Fibroblast of pulmonary artery (primary cell): ENCODE measurements around the gene SNX13.
A peak's percentile ranks its signal among the peaks of the same experiment; 100 is the strongest.

ENCODE experiments used
- DNase-seq: peaks from one replicate; pipeline ENCODE4 v3.0.0-alpha.2; 2010; ENCODE audit warnings: low read depth
- H3K4me3 ChIP-seq: replicated peaks from 2 replicates; pipeline ENCODE4 v1.5.1; 2011; ENCODE audit warnings: low read depth, mild to moderate bottlenecking, control low read depth, low read length, moderate library complexity
- TF ChIP-seq, protein P1 (sequence below): IDR thresholded peaks from 2 replicates; pipeline ENCODE4 v1.5.1; 2011; ENCODE audit warnings: mild to moderate bottlenecking, control low read depth, low read length, inconsistent platforms; ENCODE audit errors: missing control alignments

Gene SNX13

DNA sequence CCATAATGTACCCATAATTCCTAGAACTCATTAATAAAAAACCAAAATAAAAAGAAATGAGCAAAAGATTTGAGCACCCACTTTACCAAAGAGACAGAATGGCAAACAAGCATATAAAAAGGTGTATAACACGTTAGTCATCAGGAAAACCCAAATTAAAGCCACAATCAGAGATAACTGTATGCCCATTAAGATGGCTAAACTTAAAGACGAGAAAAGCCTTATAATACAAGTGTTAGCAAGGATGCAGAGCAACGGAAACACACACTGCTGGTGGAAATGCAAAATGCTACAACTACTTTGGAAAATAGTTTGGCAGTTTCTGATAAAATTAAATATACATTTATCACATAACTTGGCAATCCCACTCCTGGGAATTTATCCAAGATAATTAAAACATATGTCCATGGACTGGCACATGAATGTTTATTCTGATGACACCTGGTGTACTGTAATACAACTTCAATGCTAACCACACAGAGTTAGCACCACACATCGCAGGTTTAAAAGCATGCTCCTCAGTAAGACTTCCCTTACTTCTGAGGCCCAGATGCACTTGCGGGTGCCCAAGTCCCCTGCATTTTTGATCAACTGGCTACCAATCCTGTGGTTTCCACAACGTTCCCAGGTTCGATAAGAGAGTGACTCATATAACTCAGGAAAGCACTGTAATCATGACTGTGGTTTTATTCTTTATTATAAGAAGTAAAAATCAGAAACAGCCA is 158.6 kb downstream of the SNX13 start:
- H3K4me3 ChIP-seq, result no peak overlapping the region
- peak; percentile 81 for DNase-seq
- TF ChIP-seq, protein P1, sequence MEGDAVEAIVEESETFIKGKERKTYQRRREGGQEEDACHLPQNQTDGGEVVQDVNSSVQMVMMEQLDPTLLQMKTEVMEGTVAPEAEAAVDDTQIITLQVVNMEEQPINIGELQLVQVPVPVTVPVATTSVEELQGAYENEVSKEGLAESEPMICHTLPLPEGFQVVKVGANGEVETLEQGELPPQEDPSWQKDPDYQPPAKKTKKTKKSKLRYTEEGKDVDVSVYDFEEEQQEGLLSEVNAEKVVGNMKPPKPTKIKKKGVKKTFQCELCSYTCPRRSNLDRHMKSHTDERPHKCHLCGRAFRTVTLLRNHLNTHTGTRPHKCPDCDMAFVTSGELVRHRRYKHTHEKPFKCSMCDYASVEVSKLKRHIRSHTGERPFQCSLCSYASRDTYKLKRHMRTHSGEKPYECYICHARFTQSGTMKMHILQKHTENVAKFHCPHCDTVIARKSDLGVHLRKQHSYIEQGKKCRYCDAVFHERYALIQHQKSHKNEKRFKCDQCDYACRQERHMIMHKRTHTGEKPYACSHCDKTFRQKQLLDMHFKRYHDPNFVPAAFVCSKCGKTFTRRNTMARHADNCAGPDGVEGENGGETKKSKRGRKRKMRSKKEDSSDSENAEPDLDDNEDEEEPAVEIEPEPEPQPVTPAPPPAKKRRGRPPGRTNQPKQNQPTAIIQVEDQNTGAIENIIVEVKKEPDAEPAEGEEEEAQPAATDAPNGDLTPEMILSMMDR, result no peak

DNA sequence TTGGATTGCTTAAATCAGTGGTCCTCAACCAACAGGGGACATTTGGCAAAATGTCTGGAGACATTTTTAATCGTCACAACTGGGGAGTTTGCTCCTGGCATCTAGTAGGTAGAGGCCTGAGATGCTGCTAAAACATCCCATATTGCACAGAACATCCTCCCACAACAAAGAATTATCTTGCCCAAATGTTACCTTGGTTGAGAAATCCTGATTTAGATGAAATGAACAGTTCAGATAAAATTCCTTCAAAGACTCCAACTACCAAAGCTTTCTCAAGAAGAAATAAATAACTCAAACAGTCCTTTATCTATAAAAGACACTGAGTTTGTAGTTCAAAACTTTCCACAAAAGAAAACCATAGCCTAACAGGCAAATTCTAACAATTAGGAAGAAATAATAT is 160.9 kb downstream of the SNX13 start:
- TF ChIP-seq, protein P1, result no peak
- DNase-seq, result no peak
- H3K4me3 ChIP-seq, result no peak overlapping the region

DNA sequence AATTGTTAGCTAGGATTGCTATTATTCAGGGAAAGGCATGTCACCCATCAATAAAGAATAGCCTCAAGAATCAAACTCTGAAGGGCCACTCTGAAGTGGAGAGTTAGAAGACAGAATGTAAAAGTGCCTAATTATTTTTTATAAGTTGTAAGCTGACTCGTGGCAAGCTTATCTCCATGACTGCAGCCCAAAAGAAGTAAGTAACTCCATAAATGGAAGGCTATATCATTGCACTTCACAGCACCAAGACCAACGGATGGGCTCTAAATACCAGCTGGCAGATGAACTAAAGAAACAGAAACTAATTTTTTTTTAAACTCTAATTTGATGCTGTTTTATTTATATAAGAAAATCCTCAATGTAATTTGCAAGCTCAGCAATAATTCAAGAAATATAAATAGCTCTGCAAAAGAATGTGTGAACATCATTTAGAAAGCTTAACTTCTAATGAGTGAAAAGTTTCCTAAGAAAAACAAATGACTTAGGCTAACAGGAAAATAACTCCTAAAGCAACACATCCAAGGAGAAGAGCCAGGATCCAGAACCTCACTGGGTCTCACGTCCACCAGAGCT is 165.5 kb downstream of the SNX13 start:
- TF ChIP-seq, protein P1, result no peak
- no peak overlapping the region for H3K4me3 ChIP-seq
- no peak for DNase-seq

DNA sequence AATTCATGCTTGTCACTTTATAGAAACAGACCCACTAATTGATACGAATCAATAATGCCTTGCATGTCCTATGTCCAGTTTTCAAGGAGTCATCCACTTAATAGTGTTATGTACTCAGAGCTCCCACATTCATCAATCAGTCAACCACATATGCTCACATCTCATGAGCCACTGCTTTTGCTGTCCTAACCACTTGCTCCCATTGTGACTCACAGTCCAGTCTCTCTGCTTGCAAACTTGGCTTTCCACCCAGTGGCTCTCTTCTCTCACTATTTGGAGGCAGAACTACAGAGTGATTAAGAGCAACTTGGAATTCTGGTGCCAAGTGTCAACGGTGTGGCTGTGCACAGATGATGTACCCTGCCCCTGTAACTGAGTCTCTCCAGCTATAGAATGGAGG is 166.0 kb downstream of the SNX13 start:
- no peak overlapping the region for H3K4me3 ChIP-seq
- DNase-seq, result peak; percentile 70
- TF ChIP-seq, protein P1, result no peak

DNA sequence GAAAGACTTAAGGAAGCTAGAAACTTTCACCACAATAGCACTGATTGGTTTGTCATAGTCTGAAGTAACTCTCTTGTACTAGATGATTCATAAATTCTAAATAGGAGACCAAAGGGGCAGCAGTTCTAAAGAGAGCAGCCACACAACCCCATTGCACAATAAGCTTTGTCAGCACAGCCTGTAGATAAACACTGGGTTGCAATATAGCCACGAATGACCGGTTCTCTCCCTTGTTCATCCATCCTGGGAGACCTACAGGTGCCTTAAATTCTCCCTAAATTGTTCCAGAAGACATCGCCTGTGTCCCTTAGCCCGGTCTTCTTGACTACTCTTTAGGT is 167.0 kb downstream of the SNX13 start:
- no peak overlapping the region for H3K4me3 ChIP-seq
- TF ChIP-seq, protein P1, result no peak
- DNase-seq, result peak; percentile 93

DNA sequence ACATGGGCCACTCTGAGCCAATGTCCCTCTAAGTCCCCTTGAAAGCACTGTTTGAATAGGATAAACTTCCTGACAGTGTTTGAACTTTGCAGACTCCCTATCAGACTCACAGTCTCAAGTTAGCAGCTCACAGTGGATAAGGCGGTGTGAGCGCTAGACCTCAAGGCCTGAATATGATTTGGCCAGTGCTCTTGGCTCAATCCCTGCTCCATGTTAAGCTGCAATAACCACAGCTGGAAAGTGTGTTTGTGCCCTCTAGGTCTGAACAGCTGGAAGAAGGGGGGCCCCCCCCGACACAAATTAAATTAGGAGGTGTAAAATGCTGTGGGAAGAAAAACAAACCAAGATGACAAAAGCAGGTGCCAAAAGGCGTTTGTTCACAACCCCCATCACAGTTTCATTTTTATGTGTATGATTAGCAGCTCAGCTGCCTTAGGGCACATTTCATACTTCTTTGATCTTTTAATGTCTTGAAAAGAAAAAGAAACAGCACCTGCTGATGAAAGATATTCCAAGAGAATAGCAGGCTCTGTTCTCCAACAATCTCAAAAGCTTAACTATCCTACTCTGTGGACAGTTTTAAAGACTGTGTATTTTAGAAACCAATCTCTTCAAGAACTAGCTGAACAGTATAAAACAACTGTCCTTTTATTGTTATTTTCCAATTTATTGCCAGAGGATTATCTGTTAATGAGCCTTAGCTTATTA is 167.6 kb downstream of the SNX13 start:
- TF ChIP-seq, protein P1, result no peak
- no peak for DNase-seq
- H3K4me3 ChIP-seq, result no peak overlapping the region
